Inflammatory macrophage treated with lipopolysaccharide for 4 hours (primary cell): ENCODE data around the gene PPP2R5C.

Experiments
- DNase-seq: peaks from one replicate; pipeline ENCODE4 v3.0.0-alpha.2; 2020

Gene PPP2R5C

DNA sequence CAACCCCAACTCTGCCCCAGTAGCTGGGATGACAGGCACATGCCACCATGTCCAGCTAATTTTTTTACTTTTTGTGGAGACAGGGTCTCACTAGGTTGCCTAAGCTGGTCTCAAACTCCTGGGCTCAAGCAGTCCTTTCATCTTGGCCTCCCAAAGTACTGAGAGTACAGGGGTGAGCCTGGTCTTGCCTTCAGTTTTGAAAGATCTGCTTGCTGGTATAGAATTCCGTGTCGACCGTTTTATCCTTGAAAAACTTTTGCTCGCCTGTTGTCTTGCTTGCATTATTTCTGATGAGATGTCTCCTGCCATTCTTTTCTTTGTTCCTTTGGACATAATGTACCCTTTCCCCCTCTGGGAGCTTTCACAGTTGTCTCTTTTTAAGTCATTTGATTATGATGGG, 110.8 kb downstream of the PPP2R5C start:
- no peak for DNase-seq

DNA sequence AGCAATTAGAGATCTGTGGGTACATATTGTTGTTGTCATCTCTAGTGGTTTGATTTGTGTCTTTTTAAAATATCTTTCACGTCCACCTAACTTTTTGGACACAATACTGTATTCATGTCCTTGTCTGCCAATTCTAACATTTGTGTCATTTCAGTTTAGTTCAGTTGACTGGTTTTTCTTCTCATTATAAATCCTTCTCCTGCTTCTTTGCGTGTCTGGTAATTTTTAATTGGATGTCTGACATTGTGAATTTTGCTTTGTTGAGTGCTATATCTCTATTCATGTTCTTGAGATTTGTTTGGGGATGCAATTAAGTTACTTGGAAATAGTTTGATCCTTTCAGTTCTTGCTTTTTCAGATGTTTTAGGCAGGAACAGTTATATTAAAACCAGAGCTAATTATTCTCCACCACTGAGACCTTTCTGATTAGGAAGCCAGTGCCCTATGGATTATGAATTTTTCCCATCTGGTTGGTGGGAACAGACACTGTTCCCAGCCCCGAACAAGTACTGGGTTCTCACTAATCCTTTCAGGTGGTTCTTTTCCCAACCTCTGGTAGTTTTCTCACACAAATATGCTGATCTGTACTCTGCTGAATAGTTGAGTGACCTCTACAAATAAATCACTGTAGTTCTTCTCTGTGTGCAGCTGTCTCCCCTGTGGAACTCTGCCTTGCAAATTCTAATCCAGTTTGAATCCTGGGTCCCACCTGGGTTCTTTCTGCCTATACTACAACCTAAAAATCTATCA, 111.7 kb downstream of the PPP2R5C start:
- DNase-seq: no peak

DNA sequence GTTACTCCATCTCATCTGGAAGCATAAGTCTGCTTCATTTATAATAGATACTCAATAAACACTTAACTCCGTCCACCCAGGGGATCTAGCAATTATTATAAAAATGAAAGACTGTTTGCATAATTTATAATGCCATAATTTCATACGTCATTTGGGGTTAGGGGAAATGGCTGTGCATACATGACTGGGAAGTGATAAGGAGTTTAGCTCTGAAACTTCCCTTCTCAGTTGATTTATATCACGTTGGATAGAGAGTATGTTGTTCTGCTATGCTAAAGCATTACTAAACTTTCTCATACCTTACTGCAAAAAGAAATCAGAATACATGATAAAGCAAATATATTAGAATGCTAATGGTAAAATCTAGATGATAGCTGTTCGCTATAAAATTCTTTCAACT, 112.5 kb downstream of the PPP2R5C start:
- peak; percentile 45 for DNase-seq

DNA sequence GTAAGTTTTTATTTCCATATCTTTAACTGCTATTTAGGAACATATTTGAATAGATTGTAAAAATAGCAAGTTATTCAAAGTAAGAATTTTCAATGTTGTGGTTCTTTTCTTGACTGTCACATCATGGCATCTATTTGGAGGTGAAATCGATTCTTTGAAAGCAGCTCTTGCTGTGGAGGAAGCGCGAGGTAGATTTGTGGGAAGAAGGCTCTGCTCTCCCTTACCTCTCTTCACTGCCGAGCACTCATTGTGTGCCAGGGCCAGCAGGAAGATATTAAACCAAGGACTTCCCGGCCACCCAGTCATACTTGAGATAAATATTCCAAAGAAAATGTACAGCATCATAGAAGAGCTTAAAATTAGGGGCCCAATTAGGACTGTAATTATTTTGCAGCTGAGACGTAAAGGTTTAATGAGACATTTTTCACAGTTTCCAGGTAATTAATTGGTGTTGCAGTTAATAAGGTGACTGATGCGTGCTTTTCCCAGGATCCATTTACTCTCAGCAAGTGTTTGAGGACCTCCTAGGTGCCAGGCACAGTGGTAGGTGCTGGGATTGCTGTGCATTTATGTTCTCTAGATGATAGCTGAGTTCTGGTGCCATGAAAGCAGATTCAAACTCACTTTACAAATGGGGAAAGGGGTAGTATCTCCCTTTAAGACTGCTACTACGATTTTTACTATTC, 113.7 kb downstream of the PPP2R5C start:
- DNase-seq: no peak

DNA sequence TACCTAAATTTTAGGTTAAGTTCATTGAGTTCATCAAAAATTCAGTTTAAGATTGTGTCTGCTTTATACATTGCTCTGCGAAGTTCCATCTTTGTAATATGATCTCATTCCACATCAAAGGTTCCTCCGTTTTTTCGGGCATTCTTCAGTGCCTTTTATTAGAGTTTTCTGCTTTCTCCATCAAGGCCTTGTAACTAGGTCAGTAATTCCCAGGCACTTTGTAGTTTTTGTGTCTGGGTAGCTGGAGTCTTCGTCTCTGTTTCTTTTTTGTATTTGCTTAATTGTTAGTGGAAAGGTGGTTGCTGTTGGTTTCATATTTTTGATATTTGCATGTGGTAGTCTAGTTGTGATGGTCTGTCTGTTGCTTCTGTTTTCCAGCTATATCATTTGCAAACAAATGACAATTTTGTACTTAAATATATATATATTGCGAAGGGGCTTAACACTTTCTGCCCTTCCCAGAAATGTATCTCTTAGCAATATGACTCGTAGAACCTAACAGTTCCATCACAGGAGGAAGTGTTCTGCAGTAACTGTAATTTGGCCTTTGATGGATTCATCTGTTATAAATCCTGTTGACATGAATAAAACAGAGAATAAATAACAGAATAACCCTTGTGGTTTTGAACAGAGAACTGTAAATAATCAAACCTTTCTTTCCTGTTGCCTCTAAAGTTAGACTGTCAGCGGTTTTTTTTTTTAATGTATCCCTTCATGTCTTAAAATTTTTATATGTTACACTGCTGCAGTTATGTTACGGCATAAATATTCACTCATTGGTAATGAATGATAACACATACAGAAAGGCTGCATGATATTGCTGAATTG, 114.4 kb downstream of the PPP2R5C start:
- peak; percentile 13 for DNase-seq

DNA sequence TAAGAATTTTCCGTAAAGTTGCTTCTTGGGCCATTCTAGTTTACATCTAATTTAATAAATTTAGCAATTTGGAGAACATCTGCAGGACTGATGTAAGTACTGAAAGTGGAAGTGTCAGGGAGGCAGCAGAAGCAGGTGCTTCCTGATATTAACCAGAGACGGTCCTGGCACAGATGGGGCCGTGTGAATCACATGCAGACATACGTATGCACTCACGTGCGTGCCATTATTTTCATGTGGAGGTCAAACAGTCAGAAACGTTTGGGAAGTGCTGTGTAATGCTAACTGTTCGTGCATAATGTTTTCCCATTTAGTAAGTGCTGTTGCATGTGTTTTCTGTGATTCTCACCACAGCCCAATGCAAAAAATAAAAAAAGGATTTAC, 115.0 kb downstream of the PPP2R5C start:
- peak; percentile 88 for DNase-seq

DNA sequence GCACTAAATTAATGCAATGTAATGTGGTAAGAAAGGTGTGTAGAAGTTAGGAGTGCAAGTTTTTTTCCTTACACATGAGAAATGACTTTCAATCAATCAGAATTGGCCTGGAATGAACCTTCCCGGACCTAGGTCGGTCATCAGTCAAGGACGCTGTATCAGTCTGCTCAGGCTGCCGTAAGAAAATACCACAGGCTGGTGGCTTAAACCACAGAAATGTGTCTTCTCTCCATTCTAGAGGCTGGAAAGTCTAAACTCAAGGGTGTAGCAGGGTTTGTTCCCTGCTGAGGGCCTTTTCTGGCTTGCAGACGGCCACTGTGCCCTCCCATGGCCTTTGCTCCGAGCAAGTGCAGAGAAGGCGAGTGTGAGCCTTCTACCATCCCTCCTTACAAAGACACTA, 116.3 kb downstream of the PPP2R5C start:
- no peak for DNase-seq

DNA sequence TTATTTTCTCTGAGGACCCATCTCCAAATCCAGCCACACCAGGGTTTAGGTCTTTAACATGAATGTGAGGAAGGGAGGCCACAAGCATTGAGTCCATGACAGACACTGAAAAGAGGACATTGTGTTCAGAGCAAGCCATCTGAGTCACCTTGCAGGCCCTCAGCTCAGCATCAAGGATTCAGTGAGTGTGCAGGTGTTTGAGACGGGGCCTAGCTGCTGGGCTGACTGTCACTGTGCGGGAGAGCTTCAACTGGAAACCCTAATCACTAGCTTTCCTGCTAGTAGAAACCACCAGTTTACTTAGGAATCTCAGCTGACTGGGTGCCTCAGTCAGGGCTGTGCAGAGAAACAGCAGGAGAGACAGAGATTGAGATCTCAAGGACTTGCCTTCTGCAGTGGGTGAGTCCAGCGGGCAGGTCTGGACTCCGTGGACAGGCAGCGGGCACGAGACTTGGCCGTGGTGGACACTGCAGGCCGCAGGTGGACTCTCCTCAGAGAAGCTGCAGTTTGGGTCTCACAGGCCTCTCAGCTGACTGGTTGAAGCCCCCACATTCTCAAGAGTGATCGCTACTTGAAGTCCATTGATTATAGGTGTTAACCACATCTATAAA, 116.8 kb downstream of the PPP2R5C start:
- no peak for DNase-seq

DNA sequence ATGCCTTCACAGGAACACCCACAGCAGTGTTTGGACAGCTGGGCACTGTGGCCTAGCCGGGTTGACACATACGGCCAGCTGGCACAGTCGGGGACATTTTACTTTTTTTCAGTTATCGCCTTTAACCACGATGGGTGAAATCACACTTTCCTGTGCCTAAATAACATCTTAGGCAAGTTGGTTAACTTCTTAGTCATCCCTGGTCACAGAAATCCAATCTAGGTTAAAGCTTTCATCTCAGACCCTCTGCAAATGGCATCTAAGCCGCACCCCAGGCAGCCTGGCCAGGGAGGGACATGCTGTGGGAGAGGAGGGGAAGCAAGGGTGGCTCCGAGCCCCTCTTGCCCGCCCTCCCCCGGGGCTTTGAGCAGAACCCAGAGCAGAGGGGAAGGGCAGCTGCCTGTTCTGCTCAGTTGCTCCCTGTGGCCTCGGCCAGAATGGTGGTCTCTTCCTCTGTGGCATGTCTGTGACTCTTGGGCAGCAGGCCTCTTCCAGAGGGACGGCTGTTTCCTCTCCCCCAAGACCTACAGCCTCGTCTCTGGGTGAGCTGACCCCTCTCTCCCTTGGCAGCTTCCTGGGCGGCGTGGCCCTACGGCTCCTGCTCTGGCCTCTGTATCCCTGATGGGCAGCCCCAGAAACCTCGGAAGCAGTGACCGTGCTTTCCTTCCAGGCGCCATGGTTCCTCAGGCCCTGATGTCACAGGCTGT, 117.5 kb downstream of the PPP2R5C start:
- DNase-seq: no peak

DNA sequence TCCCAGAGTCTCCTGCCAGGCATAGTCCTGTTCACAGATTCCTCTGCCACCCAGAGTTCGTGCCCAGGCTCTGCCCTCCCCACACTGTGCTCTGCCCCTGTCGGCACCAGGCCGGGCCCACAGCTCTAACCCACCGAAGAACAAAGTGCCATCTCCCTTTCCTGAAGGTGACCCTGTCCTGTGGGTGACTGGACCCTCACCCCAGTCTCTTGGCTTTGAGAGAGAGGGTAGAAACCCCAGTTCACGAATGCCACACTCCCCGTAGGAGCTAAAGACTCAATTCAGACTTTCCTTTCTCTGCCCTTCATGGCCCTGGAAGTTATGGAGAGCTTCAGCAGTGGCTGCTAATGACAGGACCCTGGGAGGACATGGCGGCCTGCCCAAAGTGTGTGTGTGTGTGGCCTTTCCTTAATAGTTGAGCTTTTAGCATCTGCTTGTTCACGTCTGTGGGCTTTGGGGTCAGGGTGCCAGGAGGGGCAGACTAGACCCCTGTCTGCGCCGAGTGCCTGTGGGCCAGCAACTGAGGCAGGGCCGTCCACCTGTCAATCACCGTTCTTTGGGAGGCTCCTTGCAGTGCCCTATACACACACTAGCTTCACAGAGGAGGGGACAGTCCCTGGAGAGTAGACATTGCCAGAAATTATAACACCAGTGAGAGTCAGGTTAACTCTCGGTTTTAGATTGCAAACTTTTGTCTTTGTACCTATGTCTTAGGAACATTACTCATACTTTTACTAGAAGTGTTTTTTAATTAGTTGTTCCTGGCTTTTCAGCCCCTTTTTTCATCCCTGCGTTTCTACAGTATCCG, 118.2 kb downstream of the PPP2R5C start:
- no peak for DNase-seq

DNA sequence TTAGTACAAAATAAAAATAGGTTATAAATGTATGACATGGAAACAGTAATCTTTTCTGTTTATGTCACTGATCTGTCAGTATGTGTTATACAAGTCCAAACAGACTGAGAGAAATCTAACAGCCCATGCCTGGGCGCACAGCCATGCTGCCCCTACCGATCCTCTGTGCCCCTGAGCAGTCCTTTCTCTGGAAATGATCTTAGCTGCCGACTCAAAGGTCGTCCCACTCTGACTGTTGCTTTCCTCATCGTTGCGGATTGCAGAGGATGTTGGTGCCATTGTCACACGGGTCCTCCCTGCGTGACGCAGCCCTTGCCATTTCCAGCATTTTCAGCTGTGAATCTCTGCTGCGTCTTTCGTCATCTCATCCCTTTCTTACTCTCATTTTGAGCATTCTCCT, 119.9 kb downstream of the PPP2R5C start:
- no peak for DNase-seq

DNA sequence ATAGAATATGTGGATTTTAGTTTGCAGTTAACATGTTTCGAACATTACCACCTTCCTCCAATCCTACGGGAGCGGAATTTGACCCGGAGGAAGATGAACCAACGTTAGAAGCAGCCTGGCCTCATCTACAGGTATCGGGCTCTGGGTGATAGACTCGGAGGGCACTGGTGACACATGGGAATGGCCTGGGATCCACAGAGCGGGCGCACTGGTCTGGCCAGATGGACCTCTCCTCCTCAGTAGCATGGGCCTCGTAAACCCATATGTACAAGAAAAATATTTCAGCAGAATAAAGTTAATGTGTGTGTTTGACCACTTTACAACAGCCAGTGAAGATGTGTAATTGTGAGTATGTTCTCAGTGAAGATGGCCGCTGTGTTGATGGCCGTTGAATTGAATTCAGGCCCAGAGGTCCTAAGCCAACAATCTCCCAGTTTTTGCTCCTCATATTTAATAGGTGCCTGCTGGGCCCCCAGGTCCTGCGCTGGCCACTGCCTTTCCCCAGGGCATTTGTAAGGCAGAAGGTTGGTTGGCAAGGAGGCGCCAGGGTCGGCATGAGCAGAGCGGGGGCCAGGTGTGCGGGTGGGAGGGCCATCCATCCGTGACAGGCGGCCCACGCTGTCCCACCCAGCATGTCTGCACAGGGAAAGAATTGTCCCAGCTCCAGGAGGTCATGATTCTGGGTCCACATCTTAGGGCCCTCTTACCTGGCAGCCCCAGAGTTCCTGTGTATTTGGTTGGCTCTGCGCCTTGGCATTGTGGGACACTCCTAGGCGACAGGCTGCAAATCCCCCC, 120.8 kb downstream of the PPP2R5C start:
- DNase-seq: no peak

DNA sequence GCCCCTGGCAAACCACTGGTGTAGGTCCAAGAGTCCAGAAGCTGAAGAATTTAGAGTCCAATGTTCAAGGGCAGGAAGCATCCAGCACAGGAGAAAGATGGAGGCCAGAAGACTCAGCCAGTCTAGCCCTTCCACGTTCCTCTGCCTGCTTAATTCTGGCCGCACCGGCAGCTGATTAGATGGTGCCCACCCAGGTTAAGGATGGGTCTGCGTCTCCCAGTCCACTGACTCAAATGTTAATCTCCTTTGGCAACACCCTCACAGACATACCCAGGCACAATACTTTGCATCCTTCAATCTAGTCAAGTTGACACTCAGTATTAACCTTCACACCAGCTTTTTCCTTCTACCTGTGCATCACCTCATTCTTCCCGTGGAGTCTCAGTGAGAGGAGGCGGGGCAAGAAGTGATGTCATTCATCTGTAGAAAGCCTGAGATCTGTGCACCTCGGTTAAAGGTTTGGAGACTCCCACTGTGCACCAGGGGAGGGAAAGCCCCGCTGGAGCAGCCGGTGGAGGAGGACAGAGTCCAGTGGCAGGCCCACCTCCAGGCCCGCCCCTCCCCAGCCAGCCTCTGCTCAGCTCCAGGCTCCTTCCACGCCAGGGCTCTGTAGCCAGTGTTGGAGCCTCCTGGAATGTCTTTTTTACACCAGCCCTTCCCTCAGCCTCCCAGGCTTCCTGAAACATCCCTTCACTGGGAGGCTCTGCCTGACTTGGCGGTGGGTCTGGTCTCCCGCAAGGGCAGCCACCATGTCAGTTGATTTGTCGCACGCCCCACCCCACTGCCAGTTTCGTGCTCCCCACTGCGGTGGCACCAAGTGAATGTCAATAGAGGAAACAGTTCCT, 122.8 kb downstream of the PPP2R5C start:
- no peak for DNase-seq

DNA sequence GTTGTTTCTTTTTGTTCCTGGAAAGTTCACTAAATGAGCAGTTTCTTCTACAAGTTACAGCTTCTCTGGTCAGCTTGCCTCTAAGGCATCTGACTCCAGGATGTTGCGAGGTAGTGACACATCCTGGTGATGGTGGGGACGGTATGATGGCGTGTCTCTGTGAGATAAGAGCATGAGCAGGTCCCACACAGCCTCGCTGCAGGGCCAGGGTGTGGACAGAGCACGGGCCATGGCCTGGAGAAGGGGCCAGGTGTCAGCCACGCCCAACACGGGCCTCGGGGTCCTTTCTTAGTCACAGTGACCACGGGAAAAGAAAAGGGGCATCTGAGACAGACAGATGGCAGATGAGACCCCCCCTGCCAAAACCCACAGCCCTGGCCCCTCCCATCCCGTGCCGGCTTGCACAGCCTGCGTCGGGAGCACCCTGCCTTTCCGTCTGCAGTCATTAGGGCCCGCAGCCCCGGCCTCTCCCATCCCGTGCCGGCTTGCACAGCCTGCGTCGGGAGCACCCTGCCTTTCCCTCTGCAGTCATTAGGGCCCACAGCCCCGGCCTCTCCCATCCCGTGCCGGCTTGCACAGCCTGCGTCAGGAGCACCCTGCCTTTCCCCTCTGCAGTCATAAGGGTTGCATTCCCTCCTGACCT, 123.5 kb downstream of the PPP2R5C start:
- DNase-seq: no peak

DNA sequence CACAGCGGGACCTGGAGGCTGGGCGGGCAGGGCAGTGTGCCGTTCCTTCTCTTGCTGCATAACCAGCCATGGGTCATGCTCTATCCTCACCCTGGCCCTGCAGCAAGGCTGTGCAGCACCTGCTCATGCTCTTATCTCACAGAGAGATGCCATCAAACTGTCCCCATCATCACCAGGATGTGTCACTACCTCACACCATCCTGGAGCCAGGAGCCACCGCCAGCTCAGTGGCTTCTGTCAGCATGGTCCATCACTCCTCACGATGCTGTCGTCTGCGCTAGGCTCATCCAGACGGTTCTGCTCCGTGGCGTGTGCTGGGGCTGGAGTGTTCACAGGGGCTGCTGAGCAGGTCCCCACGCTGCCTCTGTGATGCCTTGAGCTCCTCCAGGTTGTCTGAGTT, 125.7 kb downstream of the PPP2R5C start:
- DNase-seq: no peak

DNA sequence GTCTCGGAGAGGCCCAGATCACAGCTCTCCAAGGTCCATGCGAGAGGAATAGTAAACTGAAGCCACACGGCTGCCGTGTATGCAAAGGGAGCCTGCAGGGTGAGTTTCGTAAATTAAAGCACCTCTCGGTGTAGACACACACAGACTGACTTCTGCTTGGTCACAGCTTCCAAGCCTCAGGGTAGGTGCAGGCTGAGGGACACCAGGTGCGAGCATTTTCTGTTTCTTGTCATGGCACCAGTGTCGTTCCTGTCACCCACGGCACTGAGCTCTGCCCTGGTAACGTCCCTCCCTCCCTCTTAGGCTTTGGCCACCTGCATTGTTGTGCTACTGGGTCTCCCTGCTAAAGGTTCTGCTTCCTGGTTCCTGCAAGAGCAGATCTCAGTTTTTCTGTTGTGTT, 126.7 kb downstream of the PPP2R5C start:
- DNase-seq: no peak

DNA sequence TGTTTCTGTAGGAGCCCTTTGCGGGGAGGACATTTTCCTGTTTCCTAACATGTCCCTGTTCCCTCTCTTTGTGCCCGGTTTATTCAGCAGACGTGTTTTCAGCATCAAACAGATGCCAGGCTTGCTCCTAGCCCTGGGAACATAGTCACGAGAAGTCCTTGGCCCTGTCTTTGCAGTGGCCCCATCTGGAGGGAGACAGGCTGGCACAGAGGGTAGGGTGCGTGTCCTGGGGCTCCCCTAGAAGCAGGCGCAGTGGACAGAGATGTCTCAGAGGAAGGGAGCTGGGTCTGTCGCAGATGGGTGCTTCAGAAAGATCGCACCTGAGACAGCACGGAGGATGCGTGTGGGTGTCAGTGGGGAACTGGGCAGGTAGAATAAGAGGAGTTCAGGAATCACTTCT, 127.9 kb downstream of the PPP2R5C start:
- DNase-seq: no peak

DNA sequence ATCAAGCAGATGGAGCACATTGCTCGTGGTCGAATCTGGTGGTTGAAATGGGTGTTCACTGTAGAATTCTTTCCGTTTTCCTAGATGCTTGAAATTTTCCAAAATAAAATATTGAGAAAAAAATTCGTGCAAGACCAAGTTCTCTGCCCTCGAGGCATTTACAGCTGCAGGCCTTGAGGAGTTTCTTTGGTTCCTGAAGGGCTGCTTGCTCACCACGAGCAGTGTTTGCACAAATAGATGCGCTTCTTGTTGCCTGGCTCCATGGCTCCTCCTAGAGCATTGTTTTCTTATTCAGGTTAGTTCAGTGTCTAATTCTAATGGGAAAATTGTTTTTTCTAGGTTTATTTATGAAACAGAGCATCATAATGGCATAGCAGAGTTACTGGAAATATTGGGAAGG, 128.4 kb downstream of the PPP2R5C start:
- no peak for DNase-seq

DNA sequence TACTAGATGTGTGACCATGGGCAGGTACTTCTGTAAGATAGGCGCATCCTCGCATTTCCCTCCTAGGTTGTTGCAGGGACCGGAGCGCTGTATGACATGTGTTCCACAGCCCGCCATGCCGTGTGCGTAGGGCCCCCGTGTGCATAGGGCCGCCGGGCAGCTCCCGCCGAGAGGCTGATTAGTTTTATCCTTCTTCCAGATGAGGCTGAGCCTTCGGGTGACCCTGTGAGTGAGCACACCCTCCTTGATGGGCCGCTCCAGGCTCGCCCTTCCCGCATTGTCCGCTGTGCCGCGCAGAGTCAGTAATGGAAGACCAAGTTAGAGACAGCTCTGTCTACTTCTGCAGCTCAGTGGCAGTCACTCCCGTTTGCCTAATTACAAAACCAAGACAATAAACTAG, 130.0 kb downstream of the PPP2R5C start:
- no peak for DNase-seq

DNA sequence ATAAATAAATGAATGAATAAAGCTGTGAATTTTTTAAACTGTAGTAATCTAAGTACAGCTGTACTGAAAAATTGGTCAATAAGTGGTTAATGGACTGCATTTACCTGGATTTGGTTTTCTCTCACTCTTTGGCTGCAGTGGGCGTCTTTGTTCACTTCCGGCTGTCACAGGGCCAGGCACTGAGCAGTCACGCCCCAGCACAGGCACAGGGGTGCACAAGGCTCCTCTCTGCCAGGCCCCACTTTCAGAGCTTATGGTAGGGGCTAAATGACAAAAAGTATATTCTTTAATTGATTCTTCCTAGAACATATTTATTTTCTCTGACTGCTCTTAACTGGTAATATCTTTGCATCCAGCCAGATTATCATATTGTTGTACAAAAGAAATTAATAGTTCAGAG, 132.2 kb downstream of the PPP2R5C start:
- DNase-seq: no peak
